ENCODE measurements around the gene NT5C2.

GRCh38 chr10:103105462-103105861, 87.6 kb downstream of the NT5C2 start:
- TF ChIP-seq, protein P1, sequence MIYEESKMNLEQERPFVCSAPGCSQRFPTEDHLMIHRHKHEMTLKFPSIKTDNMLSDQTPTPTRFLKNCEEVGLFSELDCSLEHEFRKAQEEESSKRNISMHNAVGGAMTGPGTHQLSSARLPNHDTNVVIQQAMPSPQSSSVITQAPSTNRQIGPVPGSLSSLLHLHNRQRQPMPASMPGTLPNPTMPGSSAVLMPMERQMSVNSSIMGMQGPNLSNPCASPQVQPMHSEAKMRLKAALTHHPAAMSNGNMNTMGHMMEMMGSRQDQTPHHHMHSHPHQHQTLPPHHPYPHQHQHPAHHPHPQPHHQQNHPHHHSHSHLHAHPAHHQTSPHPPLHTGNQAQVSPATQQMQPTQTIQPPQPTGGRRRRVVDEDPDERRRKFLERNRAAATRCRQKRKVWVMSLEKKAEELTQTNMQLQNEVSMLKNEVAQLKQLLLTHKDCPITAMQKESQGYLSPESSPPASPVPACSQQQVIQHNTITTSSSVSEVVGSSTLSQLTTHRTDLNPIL (CRISPR knock-in tag; IDR thresholded peaks at IDR 0.05; ENCODE audit: low read depth): no peak
- no peak for TF ChIP-seq PATZ1 (CRISPR knock-in tag; IDR thresholded peaks at IDR 0.05; ENCODE audit: borderline replicate concordance)
- no peak for TF ChIP-seq ZFP30 (CRISPR knock-in tag; IDR thresholded peaks at IDR 0.05)
- no peak for TF ChIP-seq GLIS3 (CRISPR knock-in tag; IDR thresholded peaks at IDR 0.05)
- TF ChIP-seq ZFP3 (CRISPR knock-in tag; IDR thresholded peaks at IDR 0.05): no peak
